ENCODE results near the gene ERBB3.

ERBB3 gene

GRCh38 chr12:56102683-56103065 is 22.7 kb downstream of the ERBB3 start:
- Histone ChIP-seq H3K4me3 (ENCODE audit: low read depth, low read length) (no peak overlapping the region), H3K36me3 (ENCODE audit: control insufficient read depth, insufficient read depth, low read length) (peaks cover 66% of the 10 kb centered on the region), H3K27ac (ENCODE audit: low read depth, low read length) (no peak overlapping the region), H3K9ac (ENCODE audit: low read depth, low read length) (no peak overlapping the region), H3K27me3 (ENCODE audit: control insufficient read depth, insufficient read depth, low read length) (no peaks in the 10 kb centered on the region), H3K4me1 (ENCODE audit: control insufficient read depth, insufficient read depth, low read length) (peaks cover 8% of the 10 kb centered on the region; the same call in 1 of the 2 replicates), H3K9me3 (ENCODE audit: control insufficient read depth, insufficient read depth, low read length) (no peaks in the 10 kb centered on the region)

- Histone ChIP-seq H3K4me1 (ENCODE audit: control insufficient read depth, insufficient read depth, low read length) (peaks cover 8% of the 10 kb centered on the region; the same call in 1 of the 2 replicates), H3K36me3 (ENCODE audit: control insufficient read depth, insufficient read depth, low read length) (peaks cover 68% of the 10 kb centered on the region), H3K27me3 (ENCODE audit: control insufficient read depth, insufficient read depth, low read length) (no peaks in the 10 kb centered on the region), H3K4me3 (ENCODE audit: low read depth, low read length) (peak overlapping the region; percentile 70), H3K9ac (ENCODE audit: low read depth, low read length) (no peak overlapping the region), H3K27ac (ENCODE audit: low read depth, low read length) (peak overlapping the region; percentile 87), H3K9me3 (ENCODE audit: control insufficient read depth, insufficient read depth, low read length) (no peaks in the 10 kb centered on the region)
These were observed 23.2 kb downstream of the ERBB3 start for GRCh38 chr12:56103066-56103711.

- Histone ChIP-seq H3K4me3 (ENCODE audit: low read depth, low read length) (peak overlapping the region; percentile 70), H3K9me3 (ENCODE audit: control insufficient read depth, insufficient read depth, low read length) (no peaks in the 10 kb centered on the region), H3K4me1 (ENCODE audit: control insufficient read depth, insufficient read depth, low read length) (peaks cover 8% of the 10 kb centered on the region; the same call in 1 of the 2 replicates), H3K9ac (ENCODE audit: low read depth, low read length) (peak overlapping the region; percentile 54), H3K36me3 (ENCODE audit: control insufficient read depth, insufficient read depth, low read length) (peaks cover 69% of the 10 kb centered on the region), H3K27me3 (ENCODE audit: control insufficient read depth, insufficient read depth, low read length) (no peaks in the 10 kb centered on the region), H3K27ac (ENCODE audit: low read depth, low read length) (peak overlapping the region; percentile 87)
These were observed 23.8 kb downstream of the ERBB3 start for GRCh38 chr12:56103823-56104108.

- no peaks in the 10 kb centered on the region for H3K27me3 ChIP-seq (ENCODE audit: control insufficient read depth, insufficient read depth, low read length)
- H3K27ac ChIP-seq (ENCODE audit: low read depth, low read length), result peak within 1 kb of the TSS; percentile 92
- H3K9me3 ChIP-seq (ENCODE audit: control insufficient read depth, insufficient read depth, low read length), result no peaks in the 10 kb centered on the region
- peak within 1 kb of the TSS; percentile 94 for H3K4me3 ChIP-seq (ENCODE audit: low read depth, low read length)
- H3K9ac ChIP-seq (ENCODE audit: low read depth, low read length), result peak within 1 kb of the TSS; percentile 88
- H3K36me3 ChIP-seq (ENCODE audit: control insufficient read depth, insufficient read depth, low read length), result peaks cover 68% of the 10 kb centered on the region
- H3K4me1 ChIP-seq (ENCODE audit: control insufficient read depth, insufficient read depth, low read length), result peaks cover 8% of the 10 kb centered on the region; the same call in 1 of the 2 replicates
These were observed 24.3 kb downstream of the ERBB3 start, which contains the start of gene PA2G4 for GRCh38 chr12:56104109-56104814. PA2G4 (plus strand) TSS chr12:56104559; CDS start chr12:56104738, 179 bp downstream.

- Histone ChIP-seq H3K27me3 (ENCODE audit: control insufficient read depth, insufficient read depth, low read length) (no peaks in the 10 kb centered on the region), H3K9me3 (ENCODE audit: control insufficient read depth, insufficient read depth, low read length) (no peaks in the 10 kb centered on the region), H3K36me3 (ENCODE audit: control insufficient read depth, insufficient read depth, low read length) (peaks cover 67% of the 10 kb centered on the region), H3K4me3 (ENCODE audit: low read depth, low read length) (peak overlapping the region; percentile 94), H3K9ac (ENCODE audit: low read depth, low read length) (peak overlapping the region; percentile 88), H3K27ac (ENCODE audit: low read depth, low read length) (peak overlapping the region; percentile 92), H3K4me1 (ENCODE audit: control insufficient read depth, insufficient read depth, low read length) (peaks cover 8% of the 10 kb centered on the region; the same call in 1 of the 2 replicates)
These were observed 25.0 kb downstream of the ERBB3 start for GRCh38 chr12:56104815-56105608.

GRCh38 chr12:56105609-56105902 is 25.6 kb downstream of the ERBB3 start:
- H3K36me3 ChIP-seq (ENCODE audit: control insufficient read depth, insufficient read depth, low read length), result peaks cover 70% of the 10 kb centered on the region

GRCh38 chr12:56107242-56107641 is 27.3 kb downstream of the ERBB3 start:
- peaks cover 71% of the 10 kb centered on the region for H3K36me3 ChIP-seq (ENCODE audit: control insufficient read depth, insufficient read depth, low read length)
- H3K4me3 ChIP-seq (ENCODE audit: low read depth, low read length), result no peak overlapping the region
- no peaks in the 10 kb centered on the region for H3K9me3 ChIP-seq (ENCODE audit: control insufficient read depth, insufficient read depth, low read length)
- H3K27ac ChIP-seq (ENCODE audit: low read depth, low read length), result no peak overlapping the region
- H3K27me3 ChIP-seq (ENCODE audit: control insufficient read depth, insufficient read depth, low read length), result no peaks in the 10 kb centered on the region
- H3K9ac ChIP-seq (ENCODE audit: low read depth, low read length), result no peak overlapping the region
- H3K4me1 ChIP-seq (ENCODE audit: control insufficient read depth, insufficient read depth, low read length), result peaks cover 8% of the 10 kb centered on the region; the same call in 1 of the 2 replicates

More at GRCh38 chr12:56105609-56105902, 25.6 kb downstream of the ERBB3 start:
- Histone ChIP-seq H3K27me3 (ENCODE audit: control insufficient read depth, insufficient read depth, low read length) (no peaks in the 10 kb centered on the region), H3K4me3 (ENCODE audit: low read depth, low read length) (peak overlapping the region; percentile 94), H3K9ac (ENCODE audit: low read depth, low read length) (peak overlapping the region; percentile 88; the same call in 1 of the 2 replicates), H3K9me3 (ENCODE audit: control insufficient read depth, insufficient read depth, low read length) (no peaks in the 10 kb centered on the region), H3K4me1 (ENCODE audit: control insufficient read depth, insufficient read depth, low read length) (peaks cover 8% of the 10 kb centered on the region; the same call in 1 of the 2 replicates), H3K27ac (ENCODE audit: low read depth, low read length) (no peak overlapping the region)

- Histone ChIP-seq H3K36me3 (ENCODE audit: control insufficient read depth, insufficient read depth, low read length) (peaks cover 83% of the 10 kb centered on the region), H3K4me3 (ENCODE audit: low read depth, low read length) (no peak overlapping the region), H3K4me1 (ENCODE audit: control insufficient read depth, insufficient read depth, low read length) (peaks cover 7% of the 10 kb centered on the region; the same call in 1 of the 2 replicates), H3K9me3 (ENCODE audit: control insufficient read depth, insufficient read depth, low read length) (no peaks in the 10 kb centered on the region), H3K9ac (ENCODE audit: low read depth, low read length) (no peak overlapping the region), H3K27ac (ENCODE audit: low read depth, low read length) (no peak overlapping the region), H3K27me3 (ENCODE audit: control insufficient read depth, insufficient read depth, low read length) (no peaks in the 10 kb centered on the region)
These were observed 30.6 kb downstream of the ERBB3 start for GRCh38 chr12:56110571-56110970.

- no peak overlapping the region for H3K9ac ChIP-seq (ENCODE audit: low read depth, low read length)
- no peak overlapping the region for H3K27ac ChIP-seq (ENCODE audit: low read depth, low read length)
- no peaks in the 10 kb centered on the region for H3K27me3 ChIP-seq (ENCODE audit: control insufficient read depth, insufficient read depth, low read length)
- no peak overlapping the region for H3K4me3 ChIP-seq (ENCODE audit: low read depth, low read length)
- peaks cover 61% of the 10 kb centered on the region for H3K36me3 ChIP-seq (ENCODE audit: control insufficient read depth, insufficient read depth, low read length)
- no peaks in the 10 kb centered on the region for H3K9me3 ChIP-seq (ENCODE audit: control insufficient read depth, insufficient read depth, low read length)
- H3K4me1 ChIP-seq (ENCODE audit: control insufficient read depth, insufficient read depth, low read length), result peaks cover 6% of the 10 kb centered on the region
These were observed 34.1 kb downstream of the ERBB3 start for GRCh38 chr12:56114084-56114483.

GRCh38 chr12:56115329-56115728 is 35.4 kb downstream of the ERBB3 start:
- peaks cover 53% of the 10 kb centered on the region for H3K36me3 ChIP-seq (ENCODE audit: control insufficient read depth, insufficient read depth, low read length)
- peak overlapping the region; percentile 48 for H3K27ac ChIP-seq (ENCODE audit: low read depth, low read length)
- peaks cover 14% of the 10 kb centered on the region for H3K4me1 ChIP-seq (ENCODE audit: control insufficient read depth, insufficient read depth, low read length)

More at GRCh38 chr12:56115329-56115728, 35.4 kb downstream of the ERBB3 start:
- Histone ChIP-seq H3K27me3 (ENCODE audit: control insufficient read depth, insufficient read depth, low read length) (no peaks in the 10 kb centered on the region), H3K4me3 (ENCODE audit: low read depth, low read length) (peak overlapping the region; percentile 98), H3K9ac (ENCODE audit: low read depth, low read length) (peak overlapping the region; percentile 99), H3K9me3 (ENCODE audit: control insufficient read depth, insufficient read depth, low read length) (no peaks in the 10 kb centered on the region)

Data from HUES48 (cell line).